Hepatocyte (in vitro differentiated cells): Measurements from ENCODE around the gene MATK. TPM values are rescaled to one million over a fixed set of nuclear protein-coding genes. Genes with fewer than 3 reads are reported as not detected.

Source experiments
- DNase-seq: peaks from one replicate; pipeline ENCODE4 v3.0.0-alpha.2; 2016; ENCODE audit warnings: low spot score
- H2AFZ ChIP-seq: fragments of 200-600 bp; sonication (generic); 2 replicates; pipeline ENCODE4 v1.6.0; 2016; ENCODE audit warnings: antibody characterized with exemption, mild to moderate bottlenecking
- H3K27ac ChIP-seq: fragments of 200-600 bp; sonication (generic); 2 replicates; pipeline ENCODE4 v1.5.1; 2016; ENCODE audit warnings: mild to moderate bottlenecking
- H3K27me3 ChIP-seq: fragments of 200-600 bp; sonication (generic); 2 replicates; pipeline ENCODE4 v1.6.1; 2016
- H3K36me3 ChIP-seq: fragments of 200-600 bp; sonication (generic); replicated peaks from 2 replicates; pipeline ENCODE4 v1.5.1; 2016; ENCODE audit warnings: low read depth; ENCODE audit not compliant: insufficient read depth
- H3K4me1 ChIP-seq: fragments of 200-600 bp; sonication (generic); 2 replicates; pipeline ENCODE4 v1.5.1; 2016; ENCODE audit warnings: mild to moderate bottlenecking, moderate library complexity; ENCODE audit not compliant: insufficient read depth
- H3K4me2 ChIP-seq: fragments of 200-600 bp; sonication (generic); 2 replicates; pipeline ENCODE4 v1.6.0; 2016
- H3K4me3 ChIP-seq: fragments of 200-600 bp; sonication (generic); 2 replicates; pipeline ENCODE4 v1.5.1; 2016; ENCODE audit warnings: mild to moderate bottlenecking
- H3K79me2 ChIP-seq: fragments of 200-600 bp; sonication (generic); 2 replicates; pipeline ENCODE4 v1.6.0; 2017; ENCODE audit warnings: mild to moderate bottlenecking
- H3K9me2 ChIP-seq: fragments of 200-600 bp; sonication (generic); replicated peaks from 2 replicates; pipeline ENCODE4 v1.6.0; 2017; ENCODE audit warnings: mild to moderate bottlenecking; ENCODE audit not compliant: insufficient read depth
- H3K9me3 ChIP-seq: fragments of 200-600 bp; sonication (generic); 2 replicates; pipeline ENCODE4 v1.5.1; 2016; ENCODE audit warnings: low read depth, mild to moderate bottlenecking
- H4K20me1 ChIP-seq: fragments of 200-600 bp; sonication (generic); 2 replicates; pipeline ENCODE4 v1.6.0; 2016; ENCODE audit warnings: mild to moderate bottlenecking; ENCODE audit not compliant: insufficient read depth, poor library complexity, severe bottlenecking
- EZH2 ChIP-seq: fragments of 200-600 bp; sonication (generic); IDR thresholded peaks from 2 replicates; pipeline ENCODE4 v1.6.1; 2016; ENCODE audit warnings: antibody characterized with exemption, mild to moderate bottlenecking, borderline replicate concordance
- EZH2phosphoT487 ChIP-seq: fragments of 200-600 bp; sonication (generic); IDR thresholded peaks from one replicate; pipeline ENCODE4 v1.6.1; 2018; ENCODE audit warnings: antibody characterized with exemption, mild to moderate bottlenecking, low read depth, moderate library complexity; ENCODE audit not compliant: unreplicated experiment, severe bottlenecking
- WGBS: methylation state at CpG from one replicate; pipeline ENCODE4 v1.1.6; 2016; ENCODE audit warnings: low lambda C conversion rate; ENCODE audit errors: missing lambda C conversion rate; 5-methylcytosine and 5-hydroxymethylcytosine counted together
- polyA plus RNA-seq: library from polyadenylated mRNA; unstranded; fragments of >200 nt; fragmentation: Nextera tagmentation; extraction: Ambion mirVana; gene quantifications from 2 replicates; pipeline ENCODE4 v1.2.1, GENCODE V29; 2016
- total RNA-seq: library from RNA; depleted of rRNA; stranded (reverse); fragments of >200 nt; gene quantifications from 2 replicates; pipeline ENCODE4 v1.2.3, GENCODE V29; 2014
- TF ChIP-seq, protein P1 (sequence below): fragments of 200-600 bp; sonication (generic); IDR thresholded peaks from 2 replicates; pipeline ENCODE4 v1.5.1; 2016; ENCODE audit warnings: antibody characterized with exemption, mild to moderate bottlenecking; ENCODE audit not compliant: poor library complexity

The MATK gene
- total and polyA plus RNA-seq, 2 experiments from 2014 or later, result 0.50 TPM; not detected in 1

DNA sequence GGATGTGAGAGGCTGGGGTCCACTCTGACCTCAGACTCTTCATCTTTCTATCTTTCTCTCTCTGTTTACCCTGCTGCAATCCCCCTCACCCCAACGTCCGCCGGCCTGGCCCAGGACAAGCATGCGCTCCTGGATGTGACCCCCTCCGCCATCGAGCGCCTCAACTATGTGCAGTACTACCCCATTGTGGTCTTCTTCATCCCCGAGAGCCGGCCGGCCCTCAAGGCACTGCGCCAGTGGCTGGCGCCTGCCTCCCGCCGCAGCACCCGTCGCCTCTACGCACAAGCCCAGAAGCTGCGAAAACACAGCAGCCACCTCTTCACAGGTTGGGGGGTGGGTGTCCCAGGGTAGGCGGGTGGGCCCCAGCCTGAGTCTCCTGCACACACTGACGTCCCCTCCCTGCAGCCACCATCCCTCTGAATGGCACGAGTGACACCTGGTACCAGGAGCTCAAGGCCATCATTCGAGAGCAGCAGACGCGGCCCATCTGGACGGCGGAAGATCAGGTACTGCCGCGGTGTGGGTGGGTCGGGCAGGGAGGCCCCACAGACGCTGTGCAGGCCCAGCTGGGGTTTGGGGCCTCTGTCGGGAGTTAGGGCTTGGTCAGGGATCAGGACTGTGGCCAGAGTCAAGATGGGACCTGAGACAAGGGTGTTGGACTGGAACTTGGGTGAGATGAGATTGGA lies 39.7 kb downstream of the MATK start:
- H4K20me1 ChIP-seq, result no peaks in the 10 kb centered on the region
- H2AFZ ChIP-seq, result no peak overlapping the region
- no peaks in the 10 kb centered on the region for H3K9me2 ChIP-seq
- H3K79me2 ChIP-seq, result no peaks in the 10 kb centered on the region
- H3K9me3 ChIP-seq, result no peaks in the 10 kb centered on the region
- H3K4me1 ChIP-seq, result no peaks in the 10 kb centered on the region
- no peak overlapping the region for H3K4me2 ChIP-seq
- H3K4me3 ChIP-seq, result no peak overlapping the region
- H3K27me3 ChIP-seq, result no peaks in the 10 kb centered on the region
- DNase-seq, result no peak
- TF ChIP-seq EZH2 (no peak), EZH2phosphoT487 (no peak)
- TF ChIP-seq, protein P1, sequence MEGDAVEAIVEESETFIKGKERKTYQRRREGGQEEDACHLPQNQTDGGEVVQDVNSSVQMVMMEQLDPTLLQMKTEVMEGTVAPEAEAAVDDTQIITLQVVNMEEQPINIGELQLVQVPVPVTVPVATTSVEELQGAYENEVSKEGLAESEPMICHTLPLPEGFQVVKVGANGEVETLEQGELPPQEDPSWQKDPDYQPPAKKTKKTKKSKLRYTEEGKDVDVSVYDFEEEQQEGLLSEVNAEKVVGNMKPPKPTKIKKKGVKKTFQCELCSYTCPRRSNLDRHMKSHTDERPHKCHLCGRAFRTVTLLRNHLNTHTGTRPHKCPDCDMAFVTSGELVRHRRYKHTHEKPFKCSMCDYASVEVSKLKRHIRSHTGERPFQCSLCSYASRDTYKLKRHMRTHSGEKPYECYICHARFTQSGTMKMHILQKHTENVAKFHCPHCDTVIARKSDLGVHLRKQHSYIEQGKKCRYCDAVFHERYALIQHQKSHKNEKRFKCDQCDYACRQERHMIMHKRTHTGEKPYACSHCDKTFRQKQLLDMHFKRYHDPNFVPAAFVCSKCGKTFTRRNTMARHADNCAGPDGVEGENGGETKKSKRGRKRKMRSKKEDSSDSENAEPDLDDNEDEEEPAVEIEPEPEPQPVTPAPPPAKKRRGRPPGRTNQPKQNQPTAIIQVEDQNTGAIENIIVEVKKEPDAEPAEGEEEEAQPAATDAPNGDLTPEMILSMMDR, result no peak
- WGBS, result 91% methylated on average over 29 of the region's 31 CpGs
- H3K36me3 ChIP-seq, result no peaks in the 10 kb centered on the region
- no peak overlapping the region for H3K27ac ChIP-seq

DNA sequence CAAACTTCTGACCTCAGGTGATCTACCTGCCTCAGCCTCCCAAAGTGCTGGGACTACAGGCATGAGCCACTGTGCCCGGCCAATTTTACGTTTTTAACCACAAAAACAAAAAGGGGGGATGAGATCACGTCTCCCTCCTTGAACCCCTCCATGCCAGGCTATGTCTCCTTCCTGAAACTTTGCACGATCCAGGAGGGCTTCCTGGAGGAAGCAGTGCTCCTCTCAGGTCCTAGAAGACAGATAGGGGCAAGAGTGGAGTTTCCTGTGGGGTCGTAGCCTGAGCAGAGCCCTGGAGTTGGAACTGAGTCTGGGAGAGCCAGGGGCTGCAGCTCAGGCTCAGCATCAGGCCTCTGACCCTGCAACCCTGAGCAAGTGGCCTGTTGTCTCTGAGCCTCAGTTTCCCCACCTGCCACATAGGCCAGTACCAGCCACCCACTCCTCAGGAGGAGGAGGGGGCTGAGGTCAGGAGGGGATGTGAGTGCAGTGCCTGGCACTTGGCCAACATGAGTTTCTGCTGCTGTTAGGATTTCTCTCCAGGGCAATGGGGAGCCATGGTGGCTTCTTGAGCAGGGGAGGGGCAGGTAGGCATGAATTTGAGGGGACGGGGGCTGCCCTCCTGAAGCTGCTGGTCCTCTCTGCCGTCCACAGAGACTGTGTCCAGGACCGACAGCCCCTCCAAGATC lies 40.7 kb downstream of the MATK start:
- Histone ChIP-seq H2AFZ (no peak overlapping the region), H3K4me1 (no peaks in the 10 kb centered on the region), H3K9me3 (no peaks in the 10 kb centered on the region), H3K27ac (no peak overlapping the region), H3K27me3 (no peaks in the 10 kb centered on the region), H3K9me2 (no peaks in the 10 kb centered on the region), H3K4me2 (no peak overlapping the region), H3K36me3 (no peaks in the 10 kb centered on the region), H4K20me1 (no peaks in the 10 kb centered on the region), H3K4me3 (no peak overlapping the region), H3K79me2 (no peaks in the 10 kb centered on the region)
- TF ChIP-seq EZH2phosphoT487 (no peak), EZH2 (no peak)
- TF ChIP-seq, protein P1, result no peak
- no peak for DNase-seq
- WGBS, result 81% methylated on average over 8 of the region's 8 CpGs

DNA sequence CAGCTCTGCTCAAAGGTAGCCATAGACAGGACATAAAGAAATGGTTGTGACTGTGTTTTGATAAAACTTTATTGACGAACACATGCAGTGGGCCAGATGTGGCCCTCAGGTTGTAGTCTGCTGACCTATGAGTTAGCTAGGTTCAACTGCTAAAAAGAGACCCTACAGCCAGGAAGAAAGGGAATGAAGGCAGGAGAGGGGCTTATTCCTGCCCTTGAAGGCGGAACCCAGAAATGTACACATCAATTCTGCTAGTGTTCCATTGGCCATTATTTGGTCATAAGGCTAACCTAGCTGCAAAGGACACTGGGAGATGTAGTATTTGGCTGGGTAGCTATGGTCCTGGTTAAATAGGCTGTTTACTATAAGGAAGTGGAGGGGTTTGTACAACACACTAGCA lies 42.7 kb downstream of the MATK start:
- Histone ChIP-seq H3K4me1 (no peaks in the 10 kb centered on the region), H3K4me2 (no peak overlapping the region), H3K36me3 (no peaks in the 10 kb centered on the region), H3K79me2 (no peaks in the 10 kb centered on the region), H3K4me3 (no peak overlapping the region), H4K20me1 (no peaks in the 10 kb centered on the region), H3K27me3 (no peaks in the 10 kb centered on the region), H3K27ac (no peak overlapping the region), H2AFZ (no peak overlapping the region), H3K9me2 (no peaks in the 10 kb centered on the region), H3K9me3 (no peaks in the 10 kb centered on the region)
- 88% methylated on average over 2 of the region's 2 CpGs for WGBS
- TF ChIP-seq EZH2, result no peak
- no peak for TF ChIP-seq EZH2phosphoT487
- DNase-seq, result no peak

DNA sequence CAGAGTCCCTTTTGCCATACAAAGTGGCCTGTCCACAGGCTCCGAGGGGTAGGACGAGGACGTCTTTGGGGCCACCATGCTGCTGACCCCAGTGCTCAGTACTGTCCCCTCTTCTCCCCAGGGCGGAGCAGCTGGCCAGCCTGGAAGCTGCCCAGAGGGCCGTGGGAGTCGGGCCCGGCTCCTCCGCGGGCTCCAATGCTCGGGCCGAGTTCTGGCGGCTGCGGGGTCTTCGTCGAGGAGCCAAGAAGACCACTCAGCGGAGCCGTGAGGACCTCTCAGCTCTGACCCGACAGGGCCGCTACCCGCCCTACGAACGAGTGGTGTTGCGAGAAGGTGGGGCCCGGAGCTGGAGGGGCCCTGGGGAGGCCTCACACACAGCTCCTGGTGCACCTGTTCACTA lies 45.8 kb downstream of the MATK start:
- Histone ChIP-seq H2AFZ (no peak overlapping the region), H3K79me2 (no peaks in the 10 kb centered on the region), H3K4me1 (no peaks in the 10 kb centered on the region), H3K4me2 (no peak overlapping the region), H3K4me3 (no peak overlapping the region), H3K9me3 (no peaks in the 10 kb centered on the region), H4K20me1 (no peaks in the 10 kb centered on the region), H3K36me3 (no peaks in the 10 kb centered on the region), H3K27ac (no peak overlapping the region), H3K9me2 (no peaks in the 10 kb centered on the region), H3K27me3 (no peaks in the 10 kb centered on the region)
- WGBS, result 98% methylated on average over 24 of the region's 24 CpGs
- no peak for DNase-seq
- TF ChIP-seq, protein P1, result no peak
- TF ChIP-seq EZH2phosphoT487, result no peak
- TF ChIP-seq EZH2, result no peak
